Body of pancreas (tissue), 4 donors: ENCODE measurements around the gene PTGDS.

ENCODE experiments used
- POLR2A ChIP-seq, 3 donors: fragments of 450-650 bp; IDR thresholded peaks; one replicate each; pipeline ENCODE4 v1.6.1; 2016; ENCODE audit warnings: antibody characterized with exemption in 3 of 3, mild to moderate bottlenecking in 2 of 3
- TF ChIP-seq, protein P1 (sequence below), 7 experiments: fragments of 450-650 bp in 4 of 7; fragments of 200-600 bp in 3 of 7; sonication (generic) in 3 of 7; IDR thresholded peaks; one replicate each; pipeline ENCODE4 v1.5.1; 2016 to 2019; ENCODE audit warnings: antibody characterized with exemption in 7 of 7

DNA sequence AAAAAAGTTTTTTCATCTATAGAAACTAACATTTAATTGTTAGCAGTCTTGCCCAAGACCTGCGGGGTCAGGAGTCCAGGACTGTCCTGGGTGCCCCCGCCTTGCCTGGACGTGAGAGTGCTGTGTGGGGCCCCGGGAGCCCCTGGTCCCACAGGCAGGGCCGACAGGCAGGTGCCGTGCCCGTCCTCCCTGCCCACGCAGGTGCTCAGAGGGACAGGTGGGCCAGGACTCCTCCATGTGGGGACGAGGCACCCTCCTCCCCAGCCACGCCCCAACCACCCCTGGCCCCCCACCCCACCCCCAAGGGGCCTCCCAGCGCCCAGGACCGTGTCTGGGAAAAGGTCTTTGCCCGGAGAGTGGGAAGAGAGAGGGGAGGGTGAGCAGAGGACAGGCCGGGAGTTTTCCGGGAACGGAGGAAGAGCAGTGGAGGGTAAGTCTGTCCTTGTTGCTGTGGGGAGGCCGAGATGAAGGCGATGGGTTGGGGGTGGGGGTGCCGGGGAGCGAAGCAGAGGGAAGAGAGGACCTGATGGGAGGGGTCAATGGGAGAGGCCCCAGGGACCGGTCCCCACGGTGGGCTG is 28.0 kb upstream of the PTGDS start:
- TF ChIP-seq, protein P1, sequence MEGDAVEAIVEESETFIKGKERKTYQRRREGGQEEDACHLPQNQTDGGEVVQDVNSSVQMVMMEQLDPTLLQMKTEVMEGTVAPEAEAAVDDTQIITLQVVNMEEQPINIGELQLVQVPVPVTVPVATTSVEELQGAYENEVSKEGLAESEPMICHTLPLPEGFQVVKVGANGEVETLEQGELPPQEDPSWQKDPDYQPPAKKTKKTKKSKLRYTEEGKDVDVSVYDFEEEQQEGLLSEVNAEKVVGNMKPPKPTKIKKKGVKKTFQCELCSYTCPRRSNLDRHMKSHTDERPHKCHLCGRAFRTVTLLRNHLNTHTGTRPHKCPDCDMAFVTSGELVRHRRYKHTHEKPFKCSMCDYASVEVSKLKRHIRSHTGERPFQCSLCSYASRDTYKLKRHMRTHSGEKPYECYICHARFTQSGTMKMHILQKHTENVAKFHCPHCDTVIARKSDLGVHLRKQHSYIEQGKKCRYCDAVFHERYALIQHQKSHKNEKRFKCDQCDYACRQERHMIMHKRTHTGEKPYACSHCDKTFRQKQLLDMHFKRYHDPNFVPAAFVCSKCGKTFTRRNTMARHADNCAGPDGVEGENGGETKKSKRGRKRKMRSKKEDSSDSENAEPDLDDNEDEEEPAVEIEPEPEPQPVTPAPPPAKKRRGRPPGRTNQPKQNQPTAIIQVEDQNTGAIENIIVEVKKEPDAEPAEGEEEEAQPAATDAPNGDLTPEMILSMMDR (IDR thresholded peaks at IDR 0.05), result no peak
- TF ChIP-seq POLR2A (IDR thresholded peaks at IDR 0.05), result no peak
